ENCODE measurements around the gene CUL3. TPM values are rescaled to one million over a fixed set of nuclear protein-coding genes. Genes with fewer than 3 reads are reported as not detected.
A peak's percentile ranks its signal among the peaks of the same experiment; 100 is the strongest.

The CUL3 gene
- total and polyA plus RNA-seq, 2 experiments from 2014 or later = 86.0 to 125 TPM

DNA sequence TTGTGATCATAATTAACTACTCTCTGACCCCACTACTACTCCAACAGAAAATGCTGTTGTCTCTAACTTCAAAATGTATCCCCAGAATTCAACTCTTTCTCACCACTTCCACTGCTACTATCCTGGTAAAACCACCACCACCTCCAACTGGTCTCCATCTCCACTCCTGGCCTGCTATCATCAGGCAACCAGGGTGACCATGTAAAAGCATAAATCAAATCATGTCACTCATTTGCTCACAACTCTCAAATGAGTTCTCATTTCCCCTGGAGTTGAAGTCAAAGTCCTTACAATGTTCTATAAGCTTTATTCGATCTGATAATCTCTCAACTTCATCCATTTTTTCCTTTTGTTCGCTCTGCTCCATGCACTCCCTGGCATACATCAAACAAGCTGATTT lies 24.6 kb downstream of the CUL3 start:
- H3K4me2 ChIP-seq = no peak overlapping the region
- peaks cover 51% of the 10 kb centered on the region for H4K20me1 ChIP-seq (replicated peaks; ENCODE audit: insufficient read depth)
- Mint-ChIP-seq H3K27me3 (ENCODE audit: insufficient read depth, low read depth, poor library complexity) (no peaks in the 10 kb centered on the region), H3K27ac (no peak overlapping the region), H3K4me1 (peaks cover 18% of the 10 kb centered on the region), H3K4me3 (no peak overlapping the region), H3K36me3 (ENCODE audit: low read depth) (no peaks in the 10 kb centered on the region), H3K9me3 (no peaks in the 10 kb centered on the region)
- H3K36me3 ChIP-seq (ENCODE audit: insufficient read depth) = no peaks in the 10 kb centered on the region
- H3K27me3 ChIP-seq (ENCODE audit: insufficient read depth) = no peaks in the 10 kb centered on the region
- H3K4me1 ChIP-seq (ENCODE audit: insufficient read depth) = peaks cover 34% of the 10 kb centered on the region
- TF ChIP-seq ZNF114 (CRISPR knock-in tag; IDR thresholded peaks at IDR 0.05) (no peak), ZNF331 (CRISPR knock-in tag; IDR thresholded peaks at IDR 0.05; ENCODE audit: low read depth) (no peak), JUNB (IDR thresholded peaks at IDR 0.05; ENCODE audit: unreplicated experiment) (no peak), NANOG (IDR thresholded peaks at IDR 0.05; ENCODE audit: borderline replicate concordance) (no peak)
- TF ChIP-seq, protein P1, sequence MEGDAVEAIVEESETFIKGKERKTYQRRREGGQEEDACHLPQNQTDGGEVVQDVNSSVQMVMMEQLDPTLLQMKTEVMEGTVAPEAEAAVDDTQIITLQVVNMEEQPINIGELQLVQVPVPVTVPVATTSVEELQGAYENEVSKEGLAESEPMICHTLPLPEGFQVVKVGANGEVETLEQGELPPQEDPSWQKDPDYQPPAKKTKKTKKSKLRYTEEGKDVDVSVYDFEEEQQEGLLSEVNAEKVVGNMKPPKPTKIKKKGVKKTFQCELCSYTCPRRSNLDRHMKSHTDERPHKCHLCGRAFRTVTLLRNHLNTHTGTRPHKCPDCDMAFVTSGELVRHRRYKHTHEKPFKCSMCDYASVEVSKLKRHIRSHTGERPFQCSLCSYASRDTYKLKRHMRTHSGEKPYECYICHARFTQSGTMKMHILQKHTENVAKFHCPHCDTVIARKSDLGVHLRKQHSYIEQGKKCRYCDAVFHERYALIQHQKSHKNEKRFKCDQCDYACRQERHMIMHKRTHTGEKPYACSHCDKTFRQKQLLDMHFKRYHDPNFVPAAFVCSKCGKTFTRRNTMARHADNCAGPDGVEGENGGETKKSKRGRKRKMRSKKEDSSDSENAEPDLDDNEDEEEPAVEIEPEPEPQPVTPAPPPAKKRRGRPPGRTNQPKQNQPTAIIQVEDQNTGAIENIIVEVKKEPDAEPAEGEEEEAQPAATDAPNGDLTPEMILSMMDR (conservative IDR thresholded peaks at IDR 0.05; ENCODE audit: low read depth in 2 of 2) = no peak
- TF ChIP-seq, protein P2, sequence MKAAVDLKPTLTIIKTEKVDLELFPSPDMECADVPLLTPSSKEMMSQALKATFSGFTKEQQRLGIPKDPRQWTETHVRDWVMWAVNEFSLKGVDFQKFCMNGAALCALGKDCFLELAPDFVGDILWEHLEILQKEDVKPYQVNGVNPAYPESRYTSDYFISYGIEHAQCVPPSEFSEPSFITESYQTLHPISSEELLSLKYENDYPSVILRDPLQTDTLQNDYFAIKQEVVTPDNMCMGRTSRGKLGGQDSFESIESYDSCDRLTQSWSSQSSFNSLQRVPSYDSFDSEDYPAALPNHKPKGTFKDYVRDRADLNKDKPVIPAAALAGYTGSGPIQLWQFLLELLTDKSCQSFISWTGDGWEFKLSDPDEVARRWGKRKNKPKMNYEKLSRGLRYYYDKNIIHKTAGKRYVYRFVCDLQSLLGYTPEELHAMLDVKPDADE (IDR thresholded peaks at IDR 0.05) = no peak
- DNase-seq (ENCODE audit: low spot score) (no peak), ATAC-seq (no peak)
- H3K9me2 ChIP-seq (ENCODE audit: insufficient read depth) = no peaks in the 10 kb centered on the region
- H2AFZ ChIP-seq = no peak overlapping the region
- no peak overlapping the region for H3K4me3 ChIP-seq
- H3K79me2 ChIP-seq (replicated peaks; ENCODE audit: insufficient read depth) = peaks cover 100% of the 10 kb centered on the region
- no peak overlapping the region for H3K27ac ChIP-seq (ENCODE audit: low read depth)
- H3F3A ChIP-seq (replicated peaks; ENCODE audit: low read depth) = no peaks in the 10 kb centered on the region

DNA sequence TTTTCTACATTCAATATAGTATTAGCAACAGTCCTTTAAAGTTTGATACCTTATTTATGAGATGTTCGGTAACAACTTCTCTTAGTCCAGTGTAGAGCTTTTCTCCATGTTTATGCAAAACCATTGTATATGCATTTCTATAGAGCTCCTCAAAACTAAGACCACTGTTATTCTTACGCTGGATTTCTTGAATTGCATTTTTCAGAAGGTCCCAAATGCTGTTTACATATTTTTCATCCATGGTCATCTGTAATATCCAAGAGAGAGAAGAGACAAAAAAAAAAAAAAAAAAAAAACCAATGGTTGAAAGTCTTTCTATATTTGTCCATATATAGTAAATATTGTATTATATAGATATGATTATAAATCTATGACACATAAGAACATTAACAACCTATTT lies 27.6 kb downstream of the CUL3 start:
- Mint-ChIP-seq H3K27me3 (ENCODE audit: insufficient read depth, low read depth, poor library complexity) (no peaks in the 10 kb centered on the region), H3K27ac (no peak overlapping the region), H3K36me3 (ENCODE audit: low read depth) (peaks cover 5% of the 10 kb centered on the region; the same call in 1 of the 3 replicates), H3K9me3 (no peaks in the 10 kb centered on the region), H3K4me3 (peak overlapping the region; percentile 18; the same call in 1 of the 3 replicates), H3K4me1 (peaks cover 14% of the 10 kb centered on the region)
- Histone ChIP-seq H3K4me2 (peak overlapping the region; percentile 37), H3K27ac (ENCODE audit: low read depth) (no peak overlapping the region), H2AFZ (no peak overlapping the region), H3K4me1 (ENCODE audit: insufficient read depth) (peaks cover 34% of the 10 kb centered on the region), H3K36me3 (ENCODE audit: insufficient read depth) (no peaks in the 10 kb centered on the region), H3K9me2 (ENCODE audit: insufficient read depth) (no peaks in the 10 kb centered on the region), H3K4me3 (no peak overlapping the region), H3F3A (replicated peaks; ENCODE audit: low read depth) (no peaks in the 10 kb centered on the region), H3K79me2 (replicated peaks; ENCODE audit: insufficient read depth) (peaks cover 100% of the 10 kb centered on the region), H3K27me3 (ENCODE audit: insufficient read depth) (no peaks in the 10 kb centered on the region), H4K20me1 (replicated peaks; ENCODE audit: insufficient read depth) (peaks cover 22% of the 10 kb centered on the region)
- DNase-seq (ENCODE audit: low spot score) (no peak), ATAC-seq (no peak)
- TF ChIP-seq, protein P3, sequence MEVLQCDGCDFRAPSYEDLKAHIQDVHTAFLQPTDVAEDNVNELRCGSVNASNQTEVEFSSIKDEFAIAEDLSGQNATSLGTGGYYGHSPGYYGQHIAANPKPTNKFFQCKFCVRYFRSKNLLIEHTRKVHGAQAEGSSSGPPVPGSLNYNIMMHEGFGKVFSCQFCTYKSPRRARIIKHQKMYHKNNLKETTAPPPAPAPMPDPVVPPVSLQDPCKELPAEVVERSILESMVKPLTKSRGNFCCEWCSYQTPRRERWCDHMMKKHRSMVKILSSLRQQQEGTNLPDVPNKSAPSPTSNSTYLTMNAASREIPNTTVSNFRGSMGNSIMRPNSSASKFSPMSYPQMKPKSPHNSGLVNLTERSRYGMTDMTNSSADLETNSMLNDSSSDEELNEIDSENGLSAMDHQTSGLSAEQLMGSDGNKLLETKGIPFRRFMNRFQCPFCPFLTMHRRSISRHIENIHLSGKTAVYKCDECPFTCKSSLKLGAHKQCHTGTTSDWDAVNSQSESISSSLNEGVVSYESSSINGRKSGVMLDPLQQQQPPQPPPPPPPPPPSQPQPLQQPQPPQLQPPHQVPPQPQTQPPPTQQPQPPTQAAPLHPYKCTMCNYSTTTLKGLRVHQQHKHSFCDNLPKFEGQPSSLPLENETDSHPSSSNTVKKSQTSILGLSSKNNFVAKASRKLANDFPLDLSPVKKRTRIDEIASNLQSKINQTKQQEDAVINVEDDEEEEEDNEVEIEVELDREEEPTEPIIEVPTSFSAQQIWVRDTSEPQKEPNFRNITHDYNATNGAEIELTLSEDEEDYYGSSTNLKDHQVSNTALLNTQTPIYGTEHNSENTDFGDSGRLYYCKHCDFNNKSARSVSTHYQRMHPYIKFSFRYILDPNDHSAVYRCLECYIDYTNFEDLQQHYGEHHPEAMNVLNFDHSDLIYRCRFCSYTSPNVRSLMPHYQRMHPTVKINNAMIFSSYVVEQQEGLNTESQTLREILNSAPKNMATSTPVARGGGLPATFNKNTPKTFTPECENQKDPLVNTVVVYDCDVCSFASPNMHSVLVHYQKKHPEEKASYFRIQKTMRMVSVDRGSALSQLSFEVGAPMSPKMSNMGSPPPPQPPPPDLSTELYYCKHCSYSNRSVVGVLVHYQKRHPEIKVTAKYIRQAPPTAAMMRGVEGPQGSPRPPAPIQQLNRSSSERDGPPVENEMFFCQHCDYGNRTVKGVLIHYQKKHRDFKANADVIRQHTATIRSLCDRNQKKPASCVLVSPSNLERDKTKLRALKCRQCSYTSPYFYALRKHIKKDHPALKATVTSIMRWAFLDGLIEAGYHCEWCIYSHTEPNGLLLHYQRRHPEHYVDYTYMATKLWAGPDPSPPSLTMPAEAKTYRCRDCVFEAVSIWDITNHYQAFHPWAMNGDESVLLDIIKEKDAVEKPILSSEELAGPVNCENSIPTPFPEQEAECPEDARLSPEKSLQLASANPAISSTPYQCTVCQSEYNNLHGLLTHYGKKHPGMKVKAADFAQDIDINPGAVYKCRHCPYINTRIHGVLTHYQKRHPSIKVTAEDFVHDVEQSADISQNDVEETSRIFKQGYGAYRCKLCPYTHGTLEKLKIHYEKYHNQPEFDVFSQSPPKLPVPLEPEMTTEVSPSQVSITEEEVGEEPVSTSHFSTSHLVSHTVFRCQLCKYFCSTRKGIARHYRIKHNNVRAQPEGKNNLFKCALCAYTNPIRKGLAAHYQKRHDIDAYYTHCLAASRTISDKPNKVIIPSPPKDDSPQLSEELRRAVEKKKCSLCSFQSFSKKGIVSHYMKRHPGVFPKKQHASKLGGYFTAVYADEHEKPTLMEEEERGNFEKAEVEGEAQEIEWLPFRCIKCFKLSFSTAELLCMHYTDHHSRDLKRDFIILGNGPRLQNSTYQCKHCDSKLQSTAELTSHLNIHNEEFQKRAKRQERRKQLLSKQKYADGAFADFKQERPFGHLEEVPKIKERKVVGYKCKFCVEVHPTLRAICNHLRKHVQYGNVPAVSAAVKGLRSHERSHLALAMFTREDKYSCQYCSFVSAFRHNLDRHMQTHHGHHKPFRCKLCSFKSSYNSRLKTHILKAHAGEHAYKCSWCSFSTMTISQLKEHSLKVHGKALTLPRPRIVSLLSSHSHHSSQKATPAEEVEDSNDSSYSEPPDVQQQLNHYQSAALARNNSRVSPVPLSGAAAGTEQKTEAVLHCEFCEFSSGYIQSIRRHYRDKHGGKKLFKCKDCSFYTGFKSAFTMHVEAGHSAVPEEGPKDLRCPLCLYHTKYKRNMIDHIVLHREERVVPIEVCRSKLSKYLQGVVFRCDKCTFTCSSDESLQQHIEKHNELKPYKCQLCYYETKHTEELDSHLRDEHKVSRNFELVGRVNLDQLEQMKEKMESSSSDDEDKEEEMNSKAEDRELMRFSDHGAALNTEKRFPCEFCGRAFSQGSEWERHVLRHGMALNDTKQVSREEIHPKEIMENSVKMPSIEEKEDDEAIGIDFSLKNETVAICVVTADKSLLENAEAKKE (CRISPR knock-in tag; IDR thresholded peaks at IDR 0.05) = no peak
- TF ChIP-seq, protein P1 (conservative IDR thresholded peaks at IDR 0.05; ENCODE audit: low read depth in 2 of 2) = no peak
- TF ChIP-seq EZH2 (IDR thresholded peaks at IDR 0.05; ENCODE audit: low read depth, unreplicated experiment) (no peak), POLR2AphosphoS5 (IDR thresholded peaks at IDR 0.05; ENCODE audit: low read depth) (no peak), ZNF114 (CRISPR knock-in tag; IDR thresholded peaks at IDR 0.05) (no peak), STAT1 (IDR thresholded peaks at IDR 0.05; ENCODE audit: unreplicated experiment) (no peak), EZH2phosphoT487 (IDR thresholded peaks at IDR 0.05; ENCODE audit: unreplicated experiment) (no peak)

Measured in GM23338 (cell line).